Activated naive CD8-positive, alpha-beta T cell (primary cell): ENCODE results near the gene LINC01488.

Experiments
- H3K27ac Mint-ChIP-seq: one replicate; pipeline ENCODE4 v1.8.0; 2021; ENCODE audit warnings: mixed read lengths
- H3K27me3 Mint-ChIP-seq: one replicate; pipeline ENCODE4 v1.8.0; 2021; ENCODE audit warnings: mixed read lengths
- H3K36me3 Mint-ChIP-seq: one replicate; pipeline ENCODE4 v1.8.0; 2021; ENCODE audit warnings: mixed read lengths
- H3K4me1 Mint-ChIP-seq: one replicate; pipeline ENCODE4 v1.8.0; 2021; ENCODE audit warnings: low read depth, mixed read lengths
- H3K4me3 Mint-ChIP-seq: one replicate; pipeline ENCODE4 v1.8.0; 2021; ENCODE audit warnings: mild to moderate bottlenecking, mixed read lengths
- H3K9me3 Mint-ChIP-seq: one replicate; pipeline ENCODE4 v1.8.0; 2021; ENCODE audit warnings: low read depth, mixed read lengths

Gene LINC01488

GRCh38 chr11:69481393-69481844, at the start of gene LINC01488:
TSS of gene LINC01488 (plus strand) at chr11:69481663.
- no peaks in the 10 kb centered on the region for H3K9me3 Mint-ChIP-seq
- no peaks in the 10 kb centered on the region for H3K27me3 Mint-ChIP-seq
- no peaks in the 10 kb centered on the region for H3K4me1 Mint-ChIP-seq
- no peak within 1 kb of the TSS for H3K27ac Mint-ChIP-seq
- H3K36me3 Mint-ChIP-seq, result no peaks in the 10 kb centered on the region
- no peak within 1 kb of the TSS for H3K4me3 Mint-ChIP-seq

GRCh38 chr11:69431893-69432738, 49.3 kb upstream of the LINC01488 start:
- Mint-ChIP-seq H3K36me3 (no peaks in the 10 kb centered on the region), H3K4me3 (no peak overlapping the region)

GRCh38 chr11:69433741-69434140, 47.7 kb upstream of the LINC01488 start:
- H3K27me3 Mint-ChIP-seq, result peaks cover 18% of the 10 kb centered on the region

More at GRCh38 chr11:69431893-69432738, 49.3 kb upstream of the LINC01488 start:
- Mint-ChIP-seq H3K27me3 (peaks cover 22% of the 10 kb centered on the region), H3K9me3 (no peaks in the 10 kb centered on the region), H3K4me1 (no peaks in the 10 kb centered on the region), H3K27ac (no peak overlapping the region)

GRCh38 chr11:69434471-69434931, 47.0 kb upstream of the LINC01488 start:
- Mint-ChIP-seq H3K27ac (no peak overlapping the region), H3K4me3 (no peak overlapping the region), H3K27me3 (peaks cover 15% of the 10 kb centered on the region), H3K9me3 (no peaks in the 10 kb centered on the region), H3K4me1 (no peaks in the 10 kb centered on the region), H3K36me3 (no peaks in the 10 kb centered on the region)

More at GRCh38 chr11:69433741-69434140, 47.7 kb upstream of the LINC01488 start:
- Mint-ChIP-seq H3K9me3 (no peaks in the 10 kb centered on the region), H3K36me3 (no peaks in the 10 kb centered on the region), H3K4me1 (no peaks in the 10 kb centered on the region), H3K27ac (no peak overlapping the region), H3K4me3 (no peak overlapping the region)

GRCh38 chr11:69435161-69435986, 46.1 kb upstream of the LINC01488 start:
- Mint-ChIP-seq H3K27me3 (peaks cover 15% of the 10 kb centered on the region), H3K4me1 (no peaks in the 10 kb centered on the region), H3K27ac (no peak overlapping the region), H3K9me3 (no peaks in the 10 kb centered on the region), H3K36me3 (no peaks in the 10 kb centered on the region), H3K4me3 (no peak overlapping the region)

GRCh38 chr11:69436041-69436982, 45.2 kb upstream of the LINC01488 start:
- no peaks in the 10 kb centered on the region for H3K36me3 Mint-ChIP-seq
- peaks cover 11% of the 10 kb centered on the region for H3K27me3 Mint-ChIP-seq
- H3K4me3 Mint-ChIP-seq, result no peak overlapping the region
- H3K27ac Mint-ChIP-seq, result no peak overlapping the region
- no peaks in the 10 kb centered on the region for H3K4me1 Mint-ChIP-seq
- no peaks in the 10 kb centered on the region for H3K9me3 Mint-ChIP-seq

DNA sequence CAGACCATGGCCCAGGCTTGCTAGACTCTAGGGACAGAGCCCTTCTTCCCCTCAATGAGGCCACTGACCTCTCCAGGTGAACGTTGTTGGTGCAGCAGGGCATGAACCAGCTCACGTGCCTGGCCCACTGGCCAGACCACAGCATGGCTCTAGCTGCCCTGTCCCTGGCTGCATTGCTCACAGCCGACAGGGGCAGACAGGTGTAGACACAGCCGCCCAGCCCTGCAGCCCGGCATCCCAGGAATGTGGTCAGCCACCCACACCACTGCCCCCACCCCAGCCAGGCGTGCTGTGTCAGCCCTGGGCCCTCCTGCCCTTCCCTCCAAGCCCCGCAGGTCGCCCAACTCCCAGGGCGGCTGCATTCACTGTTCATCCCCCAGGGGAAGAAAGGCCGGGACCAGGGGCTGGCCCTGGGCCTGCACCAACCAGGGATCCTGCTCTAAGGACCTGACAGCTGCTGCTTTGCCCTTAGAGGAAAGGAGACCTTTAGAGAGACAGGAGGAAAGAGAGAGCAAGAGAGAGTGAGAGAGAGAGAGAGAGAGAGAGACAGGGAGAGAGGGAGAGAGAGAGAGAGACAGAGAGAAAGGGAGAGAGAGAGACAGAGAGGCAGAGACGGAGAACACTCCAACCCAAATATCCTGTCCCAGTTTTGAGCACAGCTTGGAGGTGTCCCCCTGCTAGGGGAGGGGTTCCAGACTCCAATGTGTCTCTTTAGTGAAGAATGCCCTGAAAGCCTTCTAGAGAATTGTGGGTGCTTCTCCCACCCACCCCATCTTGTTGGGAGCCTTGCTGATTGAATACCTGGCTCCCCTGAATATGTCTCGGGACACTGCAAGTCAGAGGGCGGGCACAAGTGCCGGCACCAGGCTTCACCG, 44.2 kb upstream of the LINC01488 start:
- H3K9me3 Mint-ChIP-seq, result no peaks in the 10 kb centered on the region
- H3K4me1 Mint-ChIP-seq, result no peaks in the 10 kb centered on the region
- H3K27ac Mint-ChIP-seq, result no peak overlapping the region
- peaks cover 6% of the 10 kb centered on the region for H3K27me3 Mint-ChIP-seq
- H3K36me3 Mint-ChIP-seq, result no peaks in the 10 kb centered on the region
- no peak overlapping the region for H3K4me3 Mint-ChIP-seq

- Mint-ChIP-seq H3K9me3 (no peaks in the 10 kb centered on the region), H3K36me3 (no peaks in the 10 kb centered on the region), H3K4me1 (no peaks in the 10 kb centered on the region), H3K27ac (no peak overlapping the region), H3K4me3 (no peak overlapping the region), H3K27me3 (peaks cover 6% of the 10 kb centered on the region)
Observed at GRCh38 chr11:69437876-69438205, 43.6 kb upstream of the LINC01488 start.

DNA sequence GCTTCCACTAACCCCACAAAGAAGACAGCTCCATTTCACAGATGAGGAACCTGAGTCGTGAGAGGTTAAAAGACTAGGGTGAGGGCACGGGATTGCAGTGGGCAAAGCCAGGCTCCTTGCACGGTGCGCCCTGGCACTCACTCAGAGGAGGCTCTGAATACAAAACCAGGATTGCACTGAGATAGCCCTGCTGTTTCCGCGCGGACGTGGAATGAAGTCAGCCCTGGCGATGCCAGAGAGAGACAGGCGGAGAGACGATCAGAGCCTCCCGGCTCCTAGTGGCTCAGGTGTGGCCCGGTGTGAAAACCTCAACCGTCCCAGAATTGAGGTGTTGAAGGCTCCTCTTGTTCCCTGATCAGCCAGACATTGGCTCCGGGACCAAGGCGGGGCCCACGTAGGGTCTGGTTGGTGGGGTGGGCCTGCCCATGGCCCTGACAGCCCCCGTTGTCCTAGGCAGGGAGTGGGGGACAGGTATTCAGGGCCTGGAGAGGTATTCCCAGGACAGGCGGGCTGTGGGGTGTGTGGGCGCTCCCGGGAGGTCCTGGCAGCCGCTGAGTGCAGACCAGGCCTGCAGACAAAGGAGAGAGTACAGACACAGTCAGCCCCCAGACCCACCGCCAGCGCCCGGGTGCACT, 43.1 kb upstream of the LINC01488 start:
- Mint-ChIP-seq H3K27me3 (peaks cover 4% of the 10 kb centered on the region), H3K27ac (no peak overlapping the region), H3K9me3 (no peaks in the 10 kb centered on the region), H3K36me3 (no peaks in the 10 kb centered on the region), H3K4me1 (peaks cover 3% of the 10 kb centered on the region), H3K4me3 (no peak overlapping the region)

DNA sequence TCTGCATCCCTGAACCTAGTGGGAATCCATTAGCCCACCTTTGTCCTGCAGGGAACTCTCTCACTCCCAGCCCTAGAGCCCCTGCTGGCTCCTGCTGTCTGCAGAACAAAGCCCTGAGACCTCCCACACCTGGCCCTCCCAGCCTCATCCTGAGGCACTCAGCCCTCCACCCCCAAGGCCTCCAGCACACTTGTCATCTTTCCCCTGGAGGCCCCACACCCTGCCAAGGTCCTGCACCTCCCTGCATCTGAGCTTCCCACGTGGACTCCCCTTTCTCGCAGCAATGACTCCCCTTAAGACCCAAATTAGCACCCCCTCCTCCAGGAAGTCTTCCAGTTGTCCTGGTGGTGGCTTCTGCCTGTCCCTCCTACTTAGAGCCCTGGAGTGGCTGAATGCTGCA, 42.3 kb upstream of the LINC01488 start:
- Mint-ChIP-seq H3K36me3 (no peaks in the 10 kb centered on the region), H3K27ac (no peak overlapping the region), H3K27me3 (peaks cover 3% of the 10 kb centered on the region), H3K4me1 (peaks cover 8% of the 10 kb centered on the region), H3K9me3 (no peaks in the 10 kb centered on the region), H3K4me3 (no peak overlapping the region)

GRCh38 chr11:69439651-69440464, 41.6 kb upstream of the LINC01488 start:
- no peaks in the 10 kb centered on the region for H3K36me3 Mint-ChIP-seq
- H3K27ac Mint-ChIP-seq, result no peak overlapping the region
- peaks cover 3% of the 10 kb centered on the region for H3K27me3 Mint-ChIP-seq
- H3K4me3 Mint-ChIP-seq, result no peak overlapping the region
- no peaks in the 10 kb centered on the region for H3K9me3 Mint-ChIP-seq
- H3K4me1 Mint-ChIP-seq, result peaks cover 10% of the 10 kb centered on the region

- Mint-ChIP-seq H3K27me3 (peaks cover 3% of the 10 kb centered on the region), H3K27ac (no peak overlapping the region), H3K4me3 (no peak overlapping the region), H3K36me3 (no peaks in the 10 kb centered on the region), H3K9me3 (no peaks in the 10 kb centered on the region), H3K4me1 (peaks cover 10% of the 10 kb centered on the region)
Observed at GRCh38 chr11:69440876-69441275, 40.6 kb upstream of the LINC01488 start.
